ENCODE data around the gene COPZ1.

COPZ1 gene

GRCh38 chr12:54379398-54380201 is 54.7 kb downstream of the COPZ1 start:
- DNase-seq: peak; percentile 86 to 89

GRCh38 chr12:54381136-54381535 is 56.2 kb downstream of the COPZ1 start:
- DNase-seq: no peak

- DNase-seq: peak; percentile 30 to 78
These were observed 58.2 kb downstream of the COPZ1 start for GRCh38 chr12:54383041-54383609.

GRCh38 chr12:54384591-54385041 is 59.7 kb downstream of the COPZ1 start, which contains the start of gene ZNF385A:
Gene ZNF385A (minus strand): TSS chr12:54384733. CDS start chr12:54384514, 219 bp downstream.
- peak in 1 of 2 donors; percentile 69 for DNase-seq

GRCh38 chr12:54385251-54385914 is 60.5 kb downstream of the COPZ1 start:
- DNase-seq: peak in 1 of 2 donors; percentile 54

- DNase-seq: no peak
These were observed 61.6 kb downstream of the COPZ1 start for GRCh38 chr12:54386403-54387113.

GRCh38 chr12:54387114-54387467 is 62.2 kb downstream of the COPZ1 start:
- no peak for DNase-seq

GRCh38 chr12:54388237-54389133 is 63.6 kb downstream of the COPZ1 start:
- no peak for DNase-seq

- no peak for DNase-seq
These were observed 64.2 kb downstream of the COPZ1 start for GRCh38 chr12:54389134-54389508.

GRCh38 chr12:54389607-54390175 is 64.8 kb downstream of the COPZ1 start:
- DNase-seq: no peak

GRCh38 chr12:54390176-54390667 is 65.3 kb downstream of the COPZ1 start:
- DNase-seq: no peak

GRCh38 chr12:54390668-54391551 is 66.0 kb downstream of the COPZ1 start:
- peak; percentile 70 to 77 for DNase-seq

- DNase-seq: no peak
These were observed 67.7 kb downstream of the COPZ1 start for GRCh38 chr12:54392485-54393206.

GRCh38 chr12:54393207-54393609 is 68.3 kb downstream of the COPZ1 start:
- DNase-seq: no peak

GRCh38 chr12:54393743-54394142 is 68.8 kb downstream of the COPZ1 start:
- DNase-seq: no peak

GRCh38 chr12:54394281-54394719 is 69.4 kb downstream of the COPZ1 start:
- DNase-seq: peak in 1 of 2 donors; percentile 54

- no peak for DNase-seq
These were observed 70.1 kb downstream of the COPZ1 start for GRCh38 chr12:54394986-54395385.

- no peak for DNase-seq
These were observed 70.6 kb downstream of the COPZ1 start for GRCh38 chr12:54395545-54395944.

GRCh38 chr12:54397157-54397556 is 72.2 kb downstream of the COPZ1 start:
- no peak for DNase-seq

- DNase-seq: no peak
These were observed 73.3 kb downstream of the COPZ1 start for GRCh38 chr12:54398218-54398617.
